Ishikawa (cell line): ENCODE measurements around the gene MAGI2.

Experiments used
- CEBPB ChIP-seq: IDR thresholded peaks from 2 replicates; pipeline ENCODE4 v1.6.1; 2012
- CREB1 ChIP-seq: IDR thresholded peaks from 2 replicates; pipeline ENCODE4 v1.6.1; 2012; ENCODE audit warnings: low read depth
- EGR1 ChIP-seq: IDR thresholded peaks from 2 replicates; pipeline ENCODE4 v1.6.1; 2012
- EP300 ChIP-seq: IDR thresholded peaks from 2 replicates; pipeline ENCODE4 v1.6.1; 2012; ENCODE audit warnings: borderline replicate concordance
- FOXM1 ChIP-seq: IDR thresholded peaks from 2 replicates; pipeline ENCODE4 v1.6.1; 2012; ENCODE audit warnings: low read depth, borderline replicate concordance
- NFIC ChIP-seq: IDR thresholded peaks from 2 replicates; pipeline ENCODE4 v1.6.1; 2012
- RAD21 ChIP-seq: IDR thresholded peaks from 2 replicates; pipeline ENCODE4 v1.6.1; 2012; ENCODE audit warnings: low read depth
- TAF1 ChIP-seq: IDR thresholded peaks from 2 replicates; pipeline ENCODE4 v1.6.1; 2012; ENCODE audit warnings: low read depth, mild to moderate bottlenecking
- TCF12 ChIP-seq: IDR thresholded peaks from 2 replicates; pipeline ENCODE4 v1.6.1; 2012; ENCODE audit warnings: low read depth
- TEAD4 ChIP-seq: IDR thresholded peaks from 2 replicates; pipeline ENCODE4 v1.6.1; 2012
- YY1 ChIP-seq: IDR thresholded peaks from 2 replicates; pipeline ENCODE4 v1.6.1; 2012; ENCODE audit warnings: low read depth
- ZBTB7A ChIP-seq: IDR thresholded peaks from 2 replicates; pipeline ENCODE4 v1.6.1; 2012; ENCODE audit warnings: low read depth
- TF ChIP-seq, protein P1 (sequence below): IDR thresholded peaks from 2 replicates; pipeline ENCODE4 v1.6.1; 2012
- TF ChIP-seq, protein P2 (sequence below): IDR thresholded peaks from 2 replicates; pipeline ENCODE4 v1.6.1; 2012; ENCODE audit warnings: low read depth, mild to moderate bottlenecking
- TF ChIP-seq, protein P3 (sequence below): IDR thresholded peaks from 2 replicates; pipeline ENCODE4 v1.6.1; 2012

Gene MAGI2

DNA sequence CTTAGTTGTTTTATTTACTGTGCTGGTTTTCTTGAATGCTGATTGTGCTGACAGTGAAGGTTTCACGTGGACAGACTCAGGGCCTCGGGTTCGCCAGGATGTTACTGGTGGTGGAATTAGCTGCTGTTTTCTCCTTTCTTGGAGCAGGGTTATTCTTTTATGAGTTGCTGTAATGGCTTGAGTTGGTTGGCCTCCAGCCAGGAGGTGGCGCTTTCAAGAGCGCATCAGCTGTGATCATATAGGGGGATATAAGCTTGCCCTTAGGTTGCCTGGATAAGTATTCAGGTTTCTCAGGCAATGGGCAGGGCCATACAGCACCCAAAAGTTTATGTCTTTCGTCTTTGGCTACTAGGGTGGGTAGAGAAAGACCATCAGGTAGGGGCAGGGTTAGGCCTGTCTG is 913.6 kb downstream of the MAGI2 start:
- TF ChIP-seq EP300: no peak
- TF ChIP-seq CEBPB: no peak
- no peak for TF ChIP-seq TAF1
- TF ChIP-seq YY1: no peak
- TF ChIP-seq, protein P1, sequence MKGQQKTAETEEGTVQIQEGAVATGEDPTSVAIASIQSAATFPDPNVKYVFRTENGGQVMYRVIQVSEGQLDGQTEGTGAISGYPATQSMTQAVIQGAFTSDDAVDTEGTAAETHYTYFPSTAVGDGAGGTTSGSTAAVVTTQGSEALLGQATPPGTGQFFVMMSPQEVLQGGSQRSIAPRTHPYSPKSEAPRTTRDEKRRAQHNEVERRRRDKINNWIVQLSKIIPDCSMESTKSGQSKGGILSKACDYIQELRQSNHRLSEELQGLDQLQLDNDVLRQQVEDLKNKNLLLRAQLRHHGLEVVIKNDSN: no peak
- TF ChIP-seq, protein P2, sequence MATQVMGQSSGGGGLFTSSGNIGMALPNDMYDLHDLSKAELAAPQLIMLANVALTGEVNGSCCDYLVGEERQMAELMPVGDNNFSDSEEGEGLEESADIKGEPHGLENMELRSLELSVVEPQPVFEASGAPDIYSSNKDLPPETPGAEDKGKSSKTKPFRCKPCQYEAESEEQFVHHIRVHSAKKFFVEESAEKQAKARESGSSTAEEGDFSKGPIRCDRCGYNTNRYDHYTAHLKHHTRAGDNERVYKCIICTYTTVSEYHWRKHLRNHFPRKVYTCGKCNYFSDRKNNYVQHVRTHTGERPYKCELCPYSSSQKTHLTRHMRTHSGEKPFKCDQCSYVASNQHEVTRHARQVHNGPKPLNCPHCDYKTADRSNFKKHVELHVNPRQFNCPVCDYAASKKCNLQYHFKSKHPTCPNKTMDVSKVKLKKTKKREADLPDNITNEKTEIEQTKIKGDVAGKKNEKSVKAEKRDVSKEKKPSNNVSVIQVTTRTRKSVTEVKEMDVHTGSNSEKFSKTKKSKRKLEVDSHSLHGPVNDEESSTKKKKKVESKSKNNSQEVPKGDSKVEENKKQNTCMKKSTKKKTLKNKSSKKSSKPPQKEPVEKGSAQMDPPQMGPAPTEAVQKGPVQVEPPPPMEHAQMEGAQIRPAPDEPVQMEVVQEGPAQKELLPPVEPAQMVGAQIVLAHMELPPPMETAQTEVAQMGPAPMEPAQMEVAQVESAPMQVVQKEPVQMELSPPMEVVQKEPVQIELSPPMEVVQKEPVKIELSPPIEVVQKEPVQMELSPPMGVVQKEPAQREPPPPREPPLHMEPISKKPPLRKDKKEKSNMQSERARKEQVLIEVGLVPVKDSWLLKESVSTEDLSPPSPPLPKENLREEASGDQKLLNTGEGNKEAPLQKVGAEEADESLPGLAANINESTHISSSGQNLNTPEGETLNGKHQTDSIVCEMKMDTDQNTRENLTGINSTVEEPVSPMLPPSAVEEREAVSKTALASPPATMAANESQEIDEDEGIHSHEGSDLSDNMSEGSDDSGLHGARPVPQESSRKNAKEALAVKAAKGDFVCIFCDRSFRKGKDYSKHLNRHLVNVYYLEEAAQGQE: no peak
- TF ChIP-seq, protein P3, sequence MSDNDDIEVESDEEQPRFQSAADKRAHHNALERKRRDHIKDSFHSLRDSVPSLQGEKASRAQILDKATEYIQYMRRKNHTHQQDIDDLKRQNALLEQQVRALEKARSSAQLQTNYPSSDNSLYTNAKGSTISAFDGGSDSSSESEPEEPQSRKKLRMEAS: no peak
- TF ChIP-seq CREB1: no peak
- no peak for TF ChIP-seq TCF12
- no peak for TF ChIP-seq ZBTB7A
- TF ChIP-seq EGR1: no peak
- TF ChIP-seq TEAD4: no peak
- no peak for TF ChIP-seq NFIC
- TF ChIP-seq FOXM1: no peak

GRCh38 chr7:78535655-78536054 is 917.8 kb downstream of the MAGI2 start:
- no peak for TF ChIP-seq EGR1
- no peak for TF ChIP-seq YY1
- TF ChIP-seq TAF1: no peak
- TF ChIP-seq TEAD4: no peak
- TF ChIP-seq CREB1: no peak

DNA sequence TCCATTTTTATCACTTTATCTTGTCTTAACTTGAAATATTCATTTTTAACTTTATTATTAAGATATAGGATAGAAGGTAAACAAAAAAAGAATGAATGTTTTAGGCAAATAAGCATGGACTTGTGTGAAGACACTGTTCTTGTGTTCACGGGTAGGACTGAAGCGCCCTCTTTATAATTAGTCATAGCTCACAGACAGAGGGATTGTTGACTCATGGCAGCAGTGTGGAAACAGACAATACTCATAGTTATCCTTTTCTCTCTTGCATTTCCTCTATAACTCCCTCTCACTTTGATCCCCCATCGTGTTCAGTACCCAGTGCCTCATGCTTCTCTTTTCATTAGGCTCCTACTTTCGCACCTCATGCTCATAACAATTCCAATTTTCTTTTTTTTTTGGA is 923.1 kb downstream of the MAGI2 start:
- TF ChIP-seq CEBPB: no peak
- no peak for TF ChIP-seq FOXM1
- no peak for TF ChIP-seq NFIC
- TF ChIP-seq, protein P2: no peak
- no peak for TF ChIP-seq RAD21
- TF ChIP-seq, protein P1: no peak
- no peak for TF ChIP-seq CREB1
- TF ChIP-seq EGR1: no peak
- no peak for TF ChIP-seq TAF1
- TF ChIP-seq ZBTB7A: no peak
- no peak for TF ChIP-seq TCF12
- no peak for TF ChIP-seq TEAD4
- no peak for TF ChIP-seq YY1
- no peak for TF ChIP-seq EP300
- TF ChIP-seq, protein P3: no peak

DNA sequence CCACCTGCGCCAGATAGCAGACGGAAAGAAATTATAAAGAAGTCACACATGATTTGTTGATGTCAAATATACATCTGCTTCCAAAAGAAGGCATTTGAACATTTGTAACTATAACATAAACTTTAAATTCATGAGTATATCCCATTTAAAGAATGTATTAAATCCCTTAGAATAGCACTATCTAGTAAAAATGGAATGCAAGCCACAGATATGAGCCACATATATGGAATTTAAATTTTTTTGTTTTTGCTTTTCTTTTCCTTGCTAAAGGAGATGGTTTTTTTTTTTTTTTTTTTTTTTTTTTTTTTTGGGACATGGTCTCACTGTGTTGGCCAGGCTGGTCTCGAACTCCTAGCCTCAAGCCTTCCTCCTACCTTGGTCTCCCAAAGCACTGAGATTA is 924.1 kb downstream of the MAGI2 start:
- TF ChIP-seq TEAD4 (no peak), YY1 (no peak), NFIC (no peak), FOXM1 (no peak), TAF1 (no peak), RAD21 (no peak), EGR1 (no peak), CEBPB (no peak), ZBTB7A (no peak), EP300 (no peak), CREB1 (no peak), TCF12 (no peak)
- TF ChIP-seq, protein P2: no peak
- TF ChIP-seq, protein P3: no peak
- TF ChIP-seq, protein P1: no peak
